Activated CD4-positive, CD25-positive, alpha-beta regulatory T cell (primary cell): Measurements from ENCODE around the gene RRBP1.
A peak's percentile ranks its signal among the peaks of the same experiment; 100 is the strongest.

Experiments
- DNase-seq, 4 experiments: peaks; one replicate each; lab custom pipeline; 2025; lab: John Stamatoyannopoulos, UW

The RRBP1 gene

GRCh38 chr20:17680836-17681725, 961 bp downstream of the RRBP1 start:
- peak; percentile 58 to 69 (median 64) for DNase-seq

GRCh38 chr20:17679941-17680835, 1.9 kb downstream of the RRBP1 start:
- DNase-seq: no peak

GRCh38 chr20:17678886-17679285, 3.2 kb downstream of the RRBP1 start:
- no peak for DNase-seq

GRCh38 chr20:17678295-17678694, 3.7 kb downstream of the RRBP1 start:
- no peak for DNase-seq

GRCh38 chr20:17676942-17677341, 5.1 kb downstream of the RRBP1 start:
- no peak for DNase-seq

- no peak for DNase-seq
Measured at GRCh38 chr20:17676378-17676759, 5.7 kb downstream of the RRBP1 start.

- DNase-seq: no peak
Measured at GRCh38 chr20:17675519-17676377, 6.3 kb downstream of the RRBP1 start.

GRCh38 chr20:17674722-17675518, 7.1 kb downstream of the RRBP1 start:
- no peak for DNase-seq

GRCh38 chr20:17673084-17673483, 9.0 kb downstream of the RRBP1 start:
- no peak for DNase-seq

GRCh38 chr20:17671565-17671964, 10.5 kb downstream of the RRBP1 start:
- DNase-seq: no peak

- no peak for DNase-seq
Measured at GRCh38 chr20:17671011-17671410, 11.0 kb downstream of the RRBP1 start.

- DNase-seq: no peak
Measured at GRCh38 chr20:17669306-17669931, 12.6 kb downstream of the RRBP1 start.

- no peak for DNase-seq
Measured at GRCh38 chr20:17668432-17668831, 13.6 kb downstream of the RRBP1 start.

GRCh38 chr20:17667445-17667844, 14.6 kb downstream of the RRBP1 start:
- no peak for DNase-seq

GRCh38 chr20:17666481-17666880, 15.6 kb downstream of the RRBP1 start:
- DNase-seq: no peak

GRCh38 chr20:17665756-17666155, 16.3 kb downstream of the RRBP1 start:
- no peak for DNase-seq

GRCh38 chr20:17664025-17664633, 17.9 kb downstream of the RRBP1 start:
- DNase-seq: no peak

- DNase-seq: no peak
Measured at GRCh38 chr20:17663486-17663885, 18.6 kb downstream of the RRBP1 start.

- no peak for DNase-seq
Measured at GRCh38 chr20:17663040-17663399, 19.0 kb downstream of the RRBP1 start.

GRCh38 chr20:17662333-17663039, 19.6 kb downstream of the RRBP1 start:
- DNase-seq: no peak
